ENCODE results near the gene CYB5RL. TPM values are rescaled to one million over a fixed set of nuclear protein-coding genes. Genes with fewer than 3 reads are reported as not detected.

Gene CYB5RL, protein sequence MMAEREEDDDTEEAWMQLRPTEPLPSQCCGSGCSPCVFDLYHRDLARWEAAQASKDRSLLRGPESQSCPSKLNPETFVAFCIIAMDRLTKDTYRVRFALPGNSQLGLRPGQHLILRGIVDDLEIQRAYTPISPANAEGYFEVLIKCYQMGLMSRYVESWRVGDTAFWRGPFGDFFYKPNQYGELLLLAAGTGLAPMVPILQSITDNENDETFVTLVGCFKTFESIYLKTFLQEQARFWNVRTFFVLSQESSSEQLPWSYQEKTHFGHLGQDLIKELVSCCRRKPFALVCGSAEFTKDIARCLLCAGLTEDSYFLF
- 7.7 and 8.3 TPM in 2 replicates for total RNA-seq

DNA sequence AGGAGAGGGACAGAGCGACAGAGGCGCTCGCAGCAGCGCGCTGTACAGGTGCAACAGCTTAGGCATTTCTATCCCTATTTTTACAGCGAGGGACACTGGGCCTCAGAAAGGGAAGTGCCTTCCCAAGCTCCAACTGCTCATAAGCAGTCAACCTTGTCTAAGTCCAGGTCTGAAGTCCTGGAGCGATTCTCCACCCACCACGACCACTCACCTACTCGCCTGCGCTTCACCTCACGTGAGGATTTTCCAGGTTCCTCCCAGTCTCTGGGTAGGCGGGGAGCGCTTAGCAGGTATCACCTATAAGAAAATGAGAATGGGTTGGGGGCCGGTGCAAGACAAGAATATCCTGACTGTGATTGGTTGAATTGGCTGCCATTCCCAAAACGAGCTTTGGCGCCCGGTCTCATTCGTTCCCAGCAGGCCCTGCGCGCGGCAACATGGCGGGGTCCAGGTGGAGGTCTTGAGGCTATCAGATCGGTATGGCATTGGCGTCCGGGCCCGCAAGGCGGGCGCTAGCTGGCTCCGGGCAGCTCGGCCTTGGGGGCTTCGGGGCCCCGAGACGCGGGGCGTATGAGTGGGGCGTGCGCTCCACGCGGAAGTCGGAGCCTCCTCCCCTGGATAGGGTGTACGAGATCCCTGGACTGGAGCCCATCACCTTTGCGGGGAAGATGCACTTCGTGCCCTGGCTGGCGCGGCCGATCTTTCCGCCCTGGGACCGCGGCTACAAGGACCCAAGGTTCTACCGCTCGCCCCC, at the start of gene CYB5RL, which contains the start of gene MRPL37:
TSS of gene CYB5RL (minus strand) at position 266 of the 754 bp plus-strand sequence. CDS start 4,414 bp downstream, outside the sequence.
TSS of gene MRPL37 (plus strand) at position 403 of the 754 bp plus-strand sequence. CDS start at position 480, 77 bp downstream.

DNA sequence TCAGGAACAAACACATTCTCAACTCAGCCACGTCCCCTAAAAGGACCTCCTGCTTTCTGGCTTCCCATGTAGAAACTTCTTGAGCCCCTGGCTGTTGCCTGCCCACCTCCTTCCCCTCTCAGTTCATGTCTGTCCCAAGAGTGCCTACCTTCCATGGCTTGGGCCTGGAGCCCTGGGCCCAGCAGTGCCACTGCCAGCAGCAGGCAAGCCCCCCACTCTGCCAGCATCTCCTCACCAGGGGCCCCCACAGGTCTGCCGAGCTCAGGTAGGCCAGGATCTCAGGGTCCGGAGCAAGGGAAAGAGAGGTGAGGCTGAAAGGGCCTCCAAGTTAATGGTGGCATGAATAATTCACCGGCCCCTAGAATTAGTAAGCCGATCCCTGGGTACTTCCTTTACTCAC, 47.1 kb downstream of the CYB5RL start, which contains the start of gene CDCP2:
TSS of gene CDCP2 (minus strand) at position 305 of the 400 bp plus-strand sequence. CDS start at position 227, 78 bp downstream.

Other genes starting within 250 kb of the CYB5RL start
- not detected in 2 replicates for gene LDLRAD1, start 181.8 kb downstream of the CYB5RL start, total RNA-seq
- gene TMEM59, start 146.8 kb downstream of the CYB5RL start, total RNA-seq = 478 and 637 TPM in 2 replicates
- 3.7 and 4.8 TPM in 2 replicates for gene TCEANC2, start 146.4 kb downstream of the CYB5RL start, total RNA-seq
- gene CDCP2, start 47.0 kb downstream of the CYB5RL start, total RNA-seq = not detected in 2 replicates
- gene MRPL37, start 137 bp upstream of the CYB5RL start, total RNA-seq = 41.7 and 49.0 TPM in 2 replicates
- 10.5 and 10.9 TPM in 2 replicates for gene SSBP3, start 206.4 kb upstream of the CYB5RL start, total RNA-seq

All from smooth muscle cell of the pulmonary artery (primary cell).